K562 treated with DMSO at 1 percent for 24 hours (cell line): ENCODE results near the gene TNFSF18. TPM values are rescaled to one million over a fixed set of nuclear protein-coding genes. Genes with fewer than 3 reads are reported as not detected.

Experiments
- total RNA-seq: library from RNA; unstranded; fragments of 300-600 nt; gene quantifications from 2 replicates; pipeline ENCODE4 v1.2.3, GENCODE V29; 2022; ENCODE audit warnings: low read depth; ENCODE audit not compliant: insufficient read depth

The TNFSF18 gene, protein sequence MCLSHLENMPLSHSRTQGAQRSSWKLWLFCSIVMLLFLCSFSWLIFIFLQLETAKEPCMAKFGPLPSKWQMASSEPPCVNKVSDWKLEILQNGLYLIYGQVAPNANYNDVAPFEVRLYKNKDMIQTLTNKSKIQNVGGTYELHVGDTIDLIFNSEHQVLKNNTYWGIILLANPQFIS
- total RNA-seq = not detected in 2 replicates

DNA sequence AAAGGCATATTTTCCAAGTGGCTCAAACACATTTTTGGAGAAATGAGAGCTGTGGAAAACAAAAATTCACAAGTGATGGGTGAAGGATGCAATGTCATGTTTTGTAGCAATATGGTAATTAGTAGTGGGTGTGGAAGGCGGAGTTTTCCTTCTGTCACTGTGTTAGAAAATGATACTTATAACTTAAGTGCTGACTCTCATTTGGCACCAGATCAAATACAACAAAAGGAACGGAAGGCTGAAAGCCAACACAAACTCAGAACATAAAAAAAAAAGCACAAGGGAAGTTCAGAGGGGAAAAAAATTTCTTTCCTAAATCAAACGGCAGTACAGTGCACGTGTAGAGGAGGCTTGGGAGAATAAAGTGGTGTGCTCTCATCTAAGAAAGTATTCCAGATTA lies at the start of gene TNFSF18:
TSS of gene TNFSF18 (minus strand) at position 77 of the 400 bp plus-strand sequence. CDS start at position 32, 45 bp downstream.

Other genes starting within 250 kb of the TNFSF18 start
- gene TNFSF4, start 156.4 kb upstream of the TNFSF18 start, total RNA-seq = 0.85 and 1.3 TPM in 2 replicates